Erythroblast (primary cell): ENCODE measurements around the gene BARD1.

Experiments
- DNase-seq, 2 experiments: peaks; one replicate each; lab custom pipeline; 2025; lab: John Stamatoyannopoulos, UW
- GATA1 ChIP-seq: IDR thresholded peaks from 2 replicates; pipeline ENCODE4 v1.6.1; 2011; ENCODE audit warnings: low read depth, mild to moderate bottlenecking, control low read depth, low read length, moderate library complexity
- POLR2A ChIP-seq: IDR thresholded peaks from 2 replicates; pipeline ENCODE4 v1.6.1; 2011; ENCODE audit warnings: mild to moderate bottlenecking, low read length

Gene BARD1

GRCh38 chr2:214676421-214677089 lies 132.9 kb downstream of the BARD1 start:
- DNase-seq: no peak
- TF ChIP-seq POLR2A (no peak), GATA1 (no peak)
